Measurements from ENCODE around the gene UTP25.

DNA sequence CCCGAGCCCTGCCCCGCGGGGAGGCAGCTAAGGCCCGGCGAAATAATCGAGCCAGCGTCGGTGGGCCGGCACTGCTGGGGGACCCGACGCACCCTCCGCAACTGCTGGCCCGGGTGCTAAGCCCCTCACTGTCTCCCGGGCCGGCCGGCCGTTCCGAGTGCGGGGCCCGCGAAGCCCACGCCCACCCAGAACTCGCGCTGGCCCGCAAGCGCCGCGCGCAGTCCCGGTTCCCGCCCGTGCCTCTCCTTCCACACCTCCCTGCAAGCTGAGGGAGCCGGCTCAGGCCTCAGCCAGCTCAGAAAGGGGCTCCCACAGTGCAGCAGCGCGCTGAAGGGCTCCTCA lies 61.3 kb downstream of the UTP25 start:
- TF ChIP-seq EZH2 (IDR thresholded peaks at IDR 0.05; ENCODE audit: insufficient read depth, poor library complexity, severe bottlenecking) (no peak), EZH2phosphoT487 (IDR thresholded peaks at IDR 0.05; ENCODE audit: insufficient read depth, low read depth) (no peak)
